Measurements from ENCODE around the gene PPIL1. TPM values are rescaled to one million over a fixed set of nuclear protein-coding genes. Genes with fewer than 3 reads are reported as not detected.
A peak's percentile ranks its signal among the peaks of the same experiment; 100 is the strongest.

Gene PPIL1
- total RNA-seq, 1 donor from 2014 or later: 36.6 TPM

- Mint-ChIP-seq H3K36me3 (ENCODE audit: low read depth, unreplicated experiment) (peaks cover 7% of the 10 kb centered on the region), H3K4me3 (ENCODE audit: unreplicated experiment) (no peak overlapping the region), H3K9me3 (ENCODE audit: unreplicated experiment) (no peaks in the 10 kb centered on the region), H3K27ac (ENCODE audit: unreplicated experiment) (no peak overlapping the region), H3K27me3 (ENCODE audit: low read depth, unreplicated experiment) (no peaks in the 10 kb centered on the region), H3K4me1 (ENCODE audit: low read depth, unreplicated experiment) (peaks cover 11% of the 10 kb centered on the region)
- H3K9me3 ChIP-seq (ENCODE audit: insufficient read depth, low read depth, low read length): no peaks in the 10 kb centered on the region
- DNase-seq (ENCODE audit: low read depth) (no peak), FAIRE-seq (no peak)
- H3K27me3 ChIP-seq (ENCODE audit: insufficient read depth, low read length): no peaks in the 10 kb centered on the region
- H3K4me3 ChIP-seq (ENCODE audit: insufficient read depth, low read depth, low read length): no peak overlapping the region
- H4K20me1 ChIP-seq (ENCODE audit: insufficient read depth, low read length): peaks cover 24% of the 10 kb centered on the region
- no peak overlapping the region for H3K4me2 ChIP-seq (ENCODE audit: low read length)
- TF ChIP-seq EZH2 (IDR thresholded peaks at IDR 0.05; ENCODE audit: insufficient read depth, low read length) (no peak), CTCF (IDR thresholded peaks at IDR 0.05; ENCODE audit: insufficient read depth, low read depth, low read length) (no peak)
- H3K36me3 ChIP-seq (ENCODE audit: insufficient read depth, low read length): peaks cover 23% of the 10 kb centered on the region
- H3K79me2 ChIP-seq (ENCODE audit: insufficient read depth, low read length): no peaks in the 10 kb centered on the region
- H3K9ac ChIP-seq (ENCODE audit: low read length): no peak overlapping the region
- H2AFZ ChIP-seq (ENCODE audit: low read depth, low read length): no peak overlapping the region
- no peak overlapping the region for H3K27ac ChIP-seq (ENCODE audit: low read depth, low read length)
- peaks cover 4% of the 10 kb centered on the region for H3K4me1 ChIP-seq (ENCODE audit: insufficient read depth, low read length)
These were observed 30.3 kb upstream of the PPIL1 start for GRCh38 chr6:36904851-36905393.

GRCh38 chr6:36904114-36904513 lies 29.5 kb upstream of the PPIL1 start:
- H3K4me1 ChIP-seq (ENCODE audit: insufficient read depth, low read length): peaks cover 4% of the 10 kb centered on the region
- no peaks in the 10 kb centered on the region for H3K79me2 ChIP-seq (ENCODE audit: insufficient read depth, low read length)
- H3K4me3 Mint-ChIP-seq (ENCODE audit: unreplicated experiment): no peak overlapping the region
- FAIRE-seq (no peak), DNase-seq (ENCODE audit: low read depth) (no peak)
- no peak overlapping the region for H3K4me3 ChIP-seq (ENCODE audit: insufficient read depth, low read depth, low read length)
- no peaks in the 10 kb centered on the region for H3K9me3 Mint-ChIP-seq (ENCODE audit: unreplicated experiment)
- no peak overlapping the region for H2AFZ ChIP-seq (ENCODE audit: low read depth, low read length)
- H3K36me3 Mint-ChIP-seq (ENCODE audit: low read depth, unreplicated experiment): peaks cover 7% of the 10 kb centered on the region
- H3K4me1 Mint-ChIP-seq (ENCODE audit: low read depth, unreplicated experiment): peaks cover 11% of the 10 kb centered on the region
- H3K27me3 Mint-ChIP-seq (ENCODE audit: low read depth, unreplicated experiment): no peaks in the 10 kb centered on the region
- H4K20me1 ChIP-seq (ENCODE audit: insufficient read depth, low read length): peaks cover 24% of the 10 kb centered on the region
- no peak overlapping the region for H3K27ac Mint-ChIP-seq (ENCODE audit: unreplicated experiment)
- TF ChIP-seq CTCF (IDR thresholded peaks at IDR 0.05; ENCODE audit: insufficient read depth, low read depth, low read length) (no peak), EZH2 (IDR thresholded peaks at IDR 0.05; ENCODE audit: insufficient read depth, low read length) (no peak)
- H3K27me3 ChIP-seq (ENCODE audit: insufficient read depth, low read length): no peaks in the 10 kb centered on the region
- no peaks in the 10 kb centered on the region for H3K9me3 ChIP-seq (ENCODE audit: insufficient read depth, low read depth, low read length)
- H3K4me2 ChIP-seq (ENCODE audit: low read length): no peak overlapping the region
- H3K36me3 ChIP-seq (ENCODE audit: insufficient read depth, low read length): peaks cover 28% of the 10 kb centered on the region
- H3K27ac ChIP-seq (ENCODE audit: low read depth, low read length): no peak overlapping the region
- no peak overlapping the region for H3K9ac ChIP-seq (ENCODE audit: low read length)

- peaks cover 3% of the 10 kb centered on the region for H3K36me3 Mint-ChIP-seq (ENCODE audit: low read depth, unreplicated experiment)
- Histone ChIP-seq H3K79me2 (ENCODE audit: insufficient read depth, low read length) (peaks cover 1% of the 10 kb centered on the region), H3K9ac (ENCODE audit: low read length) (no peak overlapping the region), H3K27me3 (ENCODE audit: insufficient read depth, low read length) (no peaks in the 10 kb centered on the region), H3K4me1 (ENCODE audit: insufficient read depth, low read length) (no peaks in the 10 kb centered on the region), H2AFZ (ENCODE audit: low read depth, low read length) (no peak overlapping the region), H3K27ac (ENCODE audit: low read depth, low read length) (no peak overlapping the region), H3K9me3 (ENCODE audit: insufficient read depth, low read depth, low read length) (no peaks in the 10 kb centered on the region), H3K4me2 (ENCODE audit: low read length) (no peak overlapping the region), H3K4me3 (ENCODE audit: insufficient read depth, low read depth, low read length) (no peak overlapping the region), H4K20me1 (ENCODE audit: insufficient read depth, low read length) (peaks cover 5% of the 10 kb centered on the region), H3K36me3 (ENCODE audit: insufficient read depth, low read length) (peaks cover 22% of the 10 kb centered on the region)
- H3K27ac Mint-ChIP-seq (ENCODE audit: unreplicated experiment): no peak overlapping the region
- no peak for FAIRE-seq
- H3K4me3 Mint-ChIP-seq (ENCODE audit: unreplicated experiment): no peak overlapping the region
- H3K4me1 Mint-ChIP-seq (ENCODE audit: low read depth, unreplicated experiment): no peaks in the 10 kb centered on the region
- TF ChIP-seq EZH2 (IDR thresholded peaks at IDR 0.05; ENCODE audit: insufficient read depth, low read length) (no peak), CTCF (IDR thresholded peaks at IDR 0.05; ENCODE audit: insufficient read depth, low read depth, low read length) (peak; percentile 15)
- no peaks in the 10 kb centered on the region for H3K27me3 Mint-ChIP-seq (ENCODE audit: low read depth, unreplicated experiment)
- no peak for DNase-seq (ENCODE audit: low read depth)
- no peaks in the 10 kb centered on the region for H3K9me3 Mint-ChIP-seq (ENCODE audit: unreplicated experiment)
These were observed 23.0 kb upstream of the PPIL1 start for GRCh38 chr6:36897609-36898008.
